Epithelial cell of proximal tubule (primary cell): Measurements from ENCODE around the gene CADM4. TPM values are rescaled to one million over a fixed set of nuclear protein-coding genes. Genes with fewer than 3 reads are reported as not detected.

Experiments used
- DNase-seq: peaks from one replicate; pipeline ENCODE4 v3.0.0-alpha.2; 2011; ENCODE audit warnings: low read depth
- H3K4me3 ChIP-seq: 2 replicates; pipeline ENCODE4 v1.5.1; 2011; ENCODE audit warnings: low read depth, mild to moderate bottlenecking, low read length
- CTCF ChIP-seq: conservative IDR thresholded peaks from 2 replicates; pipeline ENCODE4 v1.5.1; 2012; ENCODE audit warnings: low read depth, mild to moderate bottlenecking, low read length
- total RNA-seq: library from RNA; depleted of rRNA; stranded (reverse); fragments of >200 nt; gene quantifications from 2 replicates; pipeline ENCODE4 v1.2.3, GENCODE V29; 2015

The CADM4 gene
- total RNA-seq, 1 donor from 2014 or later: 16.4 TPM

DNA sequence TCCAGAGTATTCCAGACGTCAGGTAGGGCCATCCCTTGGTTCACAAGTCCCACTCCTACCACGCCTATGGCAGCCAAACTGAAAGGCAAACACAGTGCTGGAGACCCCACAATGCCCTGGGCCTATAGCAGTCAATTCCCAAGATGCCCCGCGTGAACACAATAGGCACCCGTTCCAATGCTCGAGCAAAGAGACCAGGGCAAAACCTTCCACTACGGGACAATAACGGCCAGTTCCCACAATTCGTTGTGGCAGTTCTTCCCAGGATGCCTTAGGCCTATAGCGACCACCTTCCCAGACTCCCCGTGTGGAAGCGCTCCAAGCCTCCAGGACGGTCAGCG lies 20.8 kb downstream of the CADM4 start:
- peak overlapping the region; percentile 84 for H3K4me3 ChIP-seq
- no peak for TF ChIP-seq CTCF
- DNase-seq: no peak

- DNase-seq: no peak
- H3K4me3 ChIP-seq: no peak overlapping the region
- TF ChIP-seq CTCF: no peak
Measured at GRCh38 chr19:43616954-43617353, 22.7 kb downstream of the CADM4 start.

- no peak overlapping the region for H3K4me3 ChIP-seq
- no peak for TF ChIP-seq CTCF
- DNase-seq: no peak
Measured at GRCh38 chr19:43616306-43616705, 23.3 kb downstream of the CADM4 start.

- no peak for DNase-seq
- no peak overlapping the region for H3K4me3 ChIP-seq
- TF ChIP-seq CTCF: no peak
Measured at GRCh38 chr19:43612374-43612773, 27.3 kb downstream of the CADM4 start.

GRCh38 chr19:43611788-43612187 lies 27.9 kb downstream of the CADM4 start, which contains the start of gene SRRM5:
TSS of gene SRRM5 (plus strand) at chr19:43612088. CDS start at chr19:43612122, 34 bp downstream.
- H3K4me3 ChIP-seq: no peak within 1 kb of the TSS
- no peak for TF ChIP-seq CTCF
- DNase-seq: no peak

DNA sequence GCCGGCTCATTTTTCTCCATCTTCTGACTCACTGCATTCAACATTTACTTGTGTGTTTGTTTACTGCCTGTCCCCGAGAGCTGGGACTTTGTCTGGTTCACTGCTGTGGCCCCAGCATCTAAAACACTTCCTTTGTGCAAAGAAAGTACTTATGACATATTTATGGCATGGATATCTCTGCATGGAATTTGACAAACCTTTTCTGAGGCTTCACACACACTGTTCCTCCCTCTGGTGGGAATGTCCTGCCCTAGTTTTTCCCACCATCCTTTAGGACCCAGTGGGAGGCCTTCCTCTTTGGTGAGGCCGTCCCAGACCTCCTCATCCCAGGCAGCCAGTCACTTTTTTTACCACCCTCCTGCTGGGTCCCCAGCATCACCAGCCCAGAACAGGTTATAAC lies 29.2 kb downstream of the CADM4 start:
- no peak for DNase-seq
- no peak for TF ChIP-seq CTCF
- no peak overlapping the region for H3K4me3 ChIP-seq

DNA sequence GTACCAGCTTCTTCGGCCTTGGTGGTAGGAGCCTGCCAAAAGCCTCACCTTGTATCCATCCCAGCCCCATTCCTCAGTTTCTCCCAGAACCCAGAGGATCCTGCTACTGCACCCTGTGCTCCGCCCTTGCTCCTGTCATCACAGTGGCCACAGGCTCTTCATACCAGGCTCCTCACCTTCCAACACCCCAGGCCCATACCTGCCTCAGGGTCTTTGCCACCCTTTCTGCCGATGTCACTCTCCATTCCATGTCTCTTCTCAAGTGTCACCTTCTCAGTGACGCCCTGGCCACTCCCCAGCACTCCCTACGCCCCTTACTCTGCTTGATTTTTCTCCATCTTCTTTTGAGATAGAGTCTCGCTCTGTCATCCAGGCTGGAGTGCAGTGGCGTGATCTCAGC lies 29.8 kb downstream of the CADM4 start:
- TF ChIP-seq CTCF: no peak
- no peak overlapping the region for H3K4me3 ChIP-seq
- no peak for DNase-seq
